WTC11 (cell line): ENCODE measurements around the gene PAM16. TPM values are rescaled to one million over a fixed set of nuclear protein-coding genes. Genes with fewer than 3 reads are reported as not detected.
A peak's percentile ranks its signal among the peaks of the same experiment; 100 is the strongest.

Source experiments
- ATAC-seq: fragments of 200-7000 bp; cut with Tn5 transposase; 2 replicates; pipeline ENCODE4 v1.10.0; 2021; ENCODE audit warnings: mild to moderate bottlenecking, moderate library complexity
- CTCF ChIA-PET: fragments of 300-600 bp; sonication (Branson Sonifier 250); formaldehyde crosslinking; loops from one replicate; lab custom pipeline; 2021; ENCODE audit warnings: antibody characterized with exemption; lab: Charles Lee
- POLR2A ChIA-PET: fragments of 350-600 bp; sonication (Branson Sonifier 250); formaldehyde crosslinking; loops from one replicate; lab custom pipeline; 2021; ENCODE audit warnings: antibody characterized with exemption; lab: Charles Lee
- DNase-seq: peaks from one replicate; pipeline ENCODE4 v3.0.0; 2021; ENCODE audit warnings: low spot score
- H3K27ac Mint-ChIP-seq: 2 replicates; pipeline ENCODE4 v1.8.0; 2021; ENCODE audit warnings: mixed read lengths
- H3K27me3 Mint-ChIP-seq: 2 replicates; pipeline ENCODE4 v1.8.0; 2021; ENCODE audit warnings: low read depth, mild to moderate bottlenecking, moderate library complexity, mixed read lengths
- H3K36me3 Mint-ChIP-seq: 2 replicates; pipeline ENCODE4 v1.8.0; 2021; ENCODE audit warnings: mixed read lengths
- H3K4me1 Mint-ChIP-seq: 2 replicates; pipeline ENCODE4 v1.8.0; 2022; ENCODE audit warnings: mixed read lengths
- H3K4me3 Mint-ChIP-seq: 2 replicates; pipeline ENCODE4 v1.8.0; 2021; ENCODE audit warnings: mild to moderate bottlenecking, moderate library complexity, mixed read lengths
- H3K9me3 Mint-ChIP-seq: 2 replicates; pipeline ENCODE4 v1.8.0; 2021; ENCODE audit warnings: mixed read lengths
- AFF4 ChIP-seq: sonication (generic); formaldehyde crosslinking; IDR thresholded peaks from 2 replicates; pipeline ENCODE4 v1.8.1; 2023; ENCODE audit warnings: mild to moderate bottlenecking, missing genetic modification reagents, borderline replicate concordance
- ESRRA ChIP-seq: sonication (generic); formaldehyde crosslinking; IDR thresholded peaks from 2 replicates; pipeline ENCODE4 v1.8.1; 2022; ENCODE audit warnings: mild to moderate bottlenecking, missing genetic modification reagents, borderline replicate concordance
- ETV6 ChIP-seq: sonication (generic); formaldehyde crosslinking; IDR thresholded peaks from 2 replicates; pipeline ENCODE4 v1.8.1; 2022; ENCODE audit warnings: mild to moderate bottlenecking, missing genetic modification reagents
- FOXK1 ChIP-seq: sonication (generic); formaldehyde crosslinking; IDR thresholded peaks from 2 replicates; pipeline ENCODE4 v1.8.0; 2022; ENCODE audit warnings: mild to moderate bottlenecking, moderate library complexity, missing genetic modification reagents
- FOXP4 ChIP-seq: sonication (generic); formaldehyde crosslinking; IDR thresholded peaks from 2 replicates; pipeline ENCODE4 v1.8.0; 2022; ENCODE audit warnings: mild to moderate bottlenecking, missing genetic modification reagents
- IRF2 ChIP-seq: sonication (generic); formaldehyde crosslinking; IDR thresholded peaks from 2 replicates; pipeline ENCODE4 v1.8.0; 2022; ENCODE audit warnings: low read depth, missing genetic modification reagents, borderline replicate concordance
- MAX ChIP-seq: sonication (generic); formaldehyde crosslinking; IDR thresholded peaks from 2 replicates; pipeline ENCODE4 v1.8.0; 2022; ENCODE audit warnings: mild to moderate bottlenecking, missing genetic modification reagents
- MYBL2 ChIP-seq: sonication (generic); formaldehyde crosslinking; IDR thresholded peaks from 2 replicates; pipeline ENCODE4 v1.8.1; 2023; ENCODE audit warnings: mild to moderate bottlenecking, moderate library complexity, missing genetic modification reagents
- NFE2L1 ChIP-seq: sonication (generic); formaldehyde crosslinking; IDR thresholded peaks from 2 replicates; pipeline ENCODE4 v1.8.1; 2023; ENCODE audit warnings: missing genetic modification reagents
- NR1H2 ChIP-seq: sonication (generic); formaldehyde crosslinking; IDR thresholded peaks from 2 replicates; pipeline ENCODE4 v1.9.0; 2021; ENCODE audit warnings: mild to moderate bottlenecking, moderate library complexity, missing genetic modification reagents
- NR2C2 ChIP-seq: sonication (generic); formaldehyde crosslinking; IDR thresholded peaks from 2 replicates; pipeline ENCODE4 v1.8.0; 2022; ENCODE audit warnings: mild to moderate bottlenecking, missing genetic modification reagents
- SMAD3 ChIP-seq: sonication (generic); formaldehyde crosslinking; IDR thresholded peaks from 2 replicates; pipeline ENCODE4 v1.8.0; 2022; ENCODE audit warnings: missing genetic modification reagents, mild to moderate bottlenecking, borderline replicate concordance
- SP1 ChIP-seq: sonication (generic); formaldehyde crosslinking; conservative IDR thresholded peaks from 2 replicates; pipeline ENCODE4 v1.8.1; 2022; ENCODE audit warnings: missing genetic modification reagents
- TEAD1 ChIP-seq: sonication (generic); formaldehyde crosslinking; IDR thresholded peaks from 2 replicates; pipeline ENCODE4 v1.8.0; 2022; ENCODE audit warnings: mild to moderate bottlenecking, missing genetic modification reagents
- TEAD4 ChIP-seq: sonication (generic); formaldehyde crosslinking; IDR thresholded peaks from 2 replicates; pipeline ENCODE4 v1.8.0; 2022; ENCODE audit warnings: mild to moderate bottlenecking, missing genetic modification reagents
- TP53 ChIP-seq: sonication (generic); formaldehyde crosslinking; IDR thresholded peaks from 2 replicates; pipeline ENCODE4 v1.8.1; 2023; ENCODE audit warnings: mild to moderate bottlenecking, missing genetic modification reagents
- USF1 ChIP-seq: sonication (generic); formaldehyde crosslinking; IDR thresholded peaks from 2 replicates; pipeline ENCODE4 v1.8.0; 2022; ENCODE audit warnings: mild to moderate bottlenecking, missing genetic modification reagents
- ZBTB21 ChIP-seq: sonication (generic); formaldehyde crosslinking; IDR thresholded peaks from 2 replicates; pipeline ENCODE4 v1.8.1; 2023; ENCODE audit warnings: mild to moderate bottlenecking, missing genetic modification reagents, borderline replicate concordance
- ZNF219 ChIP-seq: sonication (generic); formaldehyde crosslinking; IDR thresholded peaks from 2 replicates; pipeline ENCODE4 v1.8.0; 2023; ENCODE audit warnings: missing genetic modification reagents, mild to moderate bottlenecking, borderline replicate concordance
- ZNF281 ChIP-seq: sonication (generic); formaldehyde crosslinking; IDR thresholded peaks from 2 replicates; pipeline ENCODE4 v1.8.0; 2023; ENCODE audit warnings: mild to moderate bottlenecking, missing genetic modification reagents
- ZNF317 ChIP-seq: sonication (generic); formaldehyde crosslinking; IDR thresholded peaks from 2 replicates; pipeline ENCODE4 v1.8.1; 2023; ENCODE audit warnings: low read depth, mild to moderate bottlenecking, moderate library complexity, missing genetic modification reagents, borderline replicate concordance
- ZNF423 ChIP-seq: fragments of 250-450 bp; sonication (Bioruptor Pico); IDR thresholded peaks from 2 replicates; pipeline ENCODE4 v2.1.2; 2022; ENCODE audit warnings: mild to moderate bottlenecking, moderate library complexity
- ZNF512 ChIP-seq: sonication (generic); formaldehyde crosslinking; IDR thresholded peaks from 2 replicates; pipeline ENCODE4 v1.8.1; 2022; ENCODE audit warnings: missing genetic modification reagents, borderline replicate concordance
- total RNA-seq: library from RNA; stranded (reverse); gene quantifications from 3 replicates; pipeline ENCODE4 v1.2.3, GENCODE V29; 2021

Gene PAM16
- total RNA-seq, 1 experiment from 2014 or later: 88.9 TPM

- Mint-ChIP-seq H3K9me3 (no peaks in the 10 kb centered on the region), H3K36me3 (peaks cover 2% of the 10 kb centered on the region; the same call in 1 of the 2 replicates), H3K27me3 (no peaks in the 10 kb centered on the region), H3K4me3 (peak overlapping the region; percentile 20; the same call in 1 of the 2 replicates), H3K27ac (peak overlapping the region; percentile 92), H3K4me1 (peaks cover 48% of the 10 kb centered on the region)
- ATAC-seq: peak; percentile 76
- DNase-seq: peak; percentile 81
- ChIA-PET CTCF (interaction anchor here (0.6 to 9.6 kb wide), 27 partner anchors 10 to 433 kb away, joined by 3 to 316 read pairs (median 5); partner anchors contain the start of genes MGRN1, PAM16, TFAP4 and VASN), POLR2A (interaction anchor here (0.6 to 3.2 kb wide), 12 partner anchors 10 to 214 kb away, joined by 3 to 25 read pairs (median 6); partner anchors contain the start of genes PAM16 and TFAP4)
- TF ChIP-seq ZNF423: peak; percentile 90
- TF ChIP-seq FOXP4 (CRISPR knock-in tag): peak; percentile 38; the same call in 1 of the 2 replicates
- TF ChIP-seq AFF4 (CRISPR knock-in tag): 0 out of 2 replicates have a peak, but pooled peaks have one; percentile 22
- peak; percentile 93 for TF ChIP-seq TEAD4 (CRISPR knock-in tag)
- TF ChIP-seq FOXK1 (CRISPR knock-in tag): 0 out of 2 replicates have a peak, but pooled peaks have one; percentile 57
- no peak for TF ChIP-seq NR1H2 (CRISPR knock-in tag)
- TF ChIP-seq SMAD3 (CRISPR knock-in tag): 0 out of 2 replicates have a peak, but pooled peaks have one; percentile 6
- TF ChIP-seq MAX (CRISPR knock-in tag): peak; percentile 74
- TF ChIP-seq ZNF317: no peak
- TF ChIP-seq ETV6: peak; percentile 69; the same call in 1 of the 2 replicates
- TF ChIP-seq ZNF219 (CRISPR knock-in tag): 0 out of 2 replicates have a peak, but pooled peaks have one; percentile 49
- 0 out of 2 replicates have a peak, but pooled peaks have one; percentile 65 for TF ChIP-seq TP53 (CRISPR knock-in tag)
- TF ChIP-seq ZBTB21 (CRISPR knock-in tag): peak; percentile 52; the same call in 1 of the 2 replicates
- TF ChIP-seq ZNF281 (CRISPR knock-in tag): peak; percentile 99
- TF ChIP-seq TEAD1 (CRISPR knock-in tag): peak; percentile 96
- TF ChIP-seq MYBL2 (CRISPR knock-in tag): 0 out of 2 replicates have a peak, but pooled peaks have one; percentile 68
- TF ChIP-seq USF1 (CRISPR knock-in tag): peak; percentile 90
- TF ChIP-seq IRF2 (CRISPR knock-in tag): no peak
- no peak for TF ChIP-seq NR2C2 (CRISPR knock-in tag)
- peak; percentile 77 for TF ChIP-seq SP1 (CRISPR knock-in tag)
- TF ChIP-seq ZNF512 (CRISPR knock-in tag): no peak
- TF ChIP-seq NFE2L1 (CRISPR knock-in tag): no peak
- TF ChIP-seq ESRRA (CRISPR knock-in tag): 0 out of 2 replicates have a peak, but pooled peaks have one; percentile 55
These were observed 41.5 kb upstream of the PAM16 start for GRCh38 chr16:4392382-4393239.
